ENCODE results near the gene PCDHA6.
"Not testable (repeated sequence)": the region's sequence is repeated elsewhere in the genome, so short reads cannot be mapped to it uniquely, and the experiment has no call there.

PCDHA6 gene

GRCh38 chr5:140868721-140869554 is 41.2 kb downstream of the PCDHA6 start, which contains the start of gene PCDHA11:
Gene PCDHA11, plus strand, starts transcription at chr5:140868957. Its CDS starts 147 bp downstream, at chr5:140869104.
- peak; percentile 5 for DNase-seq

- DNase-seq = no peak
These were observed 41.8 kb downstream of the PCDHA6 start for GRCh38 chr5:140869555-140869886.

GRCh38 chr5:140870221-140871201 is 42.8 kb downstream of the PCDHA6 start:
- DNase-seq = no peak

- no peak for DNase-seq
These were observed 47.6 kb downstream of the PCDHA6 start, which contains the start of gene PCDHA12 for GRCh38 chr5:140875085-140876065. Gene PCDHA12, plus strand, starts transcription at chr5:140875308. Its CDS starts 165 bp downstream, at chr5:140875473.

- not testable (repeated sequence) for DNase-seq
These were observed 48.9 kb downstream of the PCDHA6 start for GRCh38 chr5:140876541-140877261.

- DNase-seq = no peak
These were observed 49.5 kb downstream of the PCDHA6 start for GRCh38 chr5:140877262-140877581.

Data from activated CD4-positive, alpha-beta T cell treated with anti-CD3 and anti-CD28 coated beads, Interleukin-2, amount 50 U/mL, for 16 hours (primary cell).